GM12878 (cell line): Measurements from ENCODE around the gene PAX5. TPM values are rescaled to one million over a fixed set of nuclear protein-coding genes. Genes with fewer than 3 reads are reported as not detected.

Source experiments
- ATAC-seq: fragments of 200-7000 bp; cut with Tn5 transposase; 3 replicates; pipeline ENCODE4 v1.9.1; 2020; ENCODE audit warnings: mild to moderate bottlenecking, moderate library complexity
- BruUV-seq: library from RNA; stranded (reverse); fragments of 400-500 nt; replicated peaks from 2 replicates; lab custom pipeline; 2021; lab: Mats Ljungman, UMichigan
- CTCF ChIA-PET: fragments of 300-600 bp; sonication (Branson Sonifier 250); formaldehyde crosslinking; extraction: SDS; loops from one replicate; lab custom pipeline; 2021; ENCODE audit warnings: inconsistent platforms; lab: Yijun Ruan, JAX
- POLR2A ChIA-PET: fragments of 350-600 bp; formaldehyde crosslinking; extraction: SDS; loops from one replicate; lab custom pipeline; 2021; ENCODE audit warnings: inconsistent platforms; lab: Charles Lee
- RAD21 ChIA-PET: fragments of 300-600 bp; sonication (Branson Sonifier 250); formaldehyde crosslinking; loops from one replicate; lab custom pipeline; 2023; ENCODE audit warnings: antibody characterized with exemption; ENCODE audit not compliant: unreplicated experiment; lab: Charles Lee
- SMC1A ChIA-PET: fragments of 300-600 bp; sonication (Branson Sonifier 250); formaldehyde crosslinking; loops from one replicate; lab custom pipeline; 2023; ENCODE audit not compliant: unreplicated experiment, uncharacterized antibody; lab: Charles Lee
- DNase-seq: peaks from one replicate; pipeline ENCODE4 v3.0.0-alpha.2; 2011; ENCODE audit warnings: low read depth, low spot score
- FAIRE-seq: peaks from 3 replicates; lab custom pipeline; 2011; peaks lifted over from hg19 to GRCh38; lab: Jason Lieb, UNC
- H2AFZ ChIP-seq: 2 replicates; pipeline ENCODE4 v1.6.0; 2011; ENCODE audit warnings: low read depth, low read length, control low read depth; ENCODE audit not compliant: control insufficient read depth
- H3K27ac ChIP-seq: 2 replicates; pipeline ENCODE4 v1.5.1; 2011; ENCODE audit warnings: control low read depth; ENCODE audit not compliant: control insufficient read depth, insufficient read depth
- H3K27me3 ChIP-seq, 2 experiments: replicated peaks in 1 of 2; 2 replicates each; pipeline versions ENCODE4 v1.6.0 to v1.6.1; 2011; ENCODE audit warnings: low read length in 1 of 2; ENCODE audit not compliant: control insufficient read depth in 2 of 2, insufficient read depth in 2 of 2
- H3K36me3 ChIP-seq, 2 experiments: 2 replicates each; pipeline ENCODE4 v1.5.1; 2011; ENCODE audit warnings: low read length in 1 of 2; ENCODE audit not compliant: control insufficient read depth in 2 of 2, insufficient read depth in 2 of 2
- H3K4me1 ChIP-seq: 2 replicates; pipeline ENCODE4 v1.6.1; 2011; ENCODE audit warnings: mild to moderate bottlenecking, low read length, moderate library complexity, mixed read lengths; ENCODE audit not compliant: control insufficient read depth, insufficient read depth
- H3K4me2 ChIP-seq: 2 replicates; pipeline ENCODE4 v1.6.0; 2011; ENCODE audit warnings: control low read depth; ENCODE audit not compliant: control insufficient read depth, insufficient read depth
- H3K4me3 ChIP-seq: fragments of 200-600 bp; sonication (generic); 2 replicates; pipeline ENCODE4 v1.5.1; 2016
- H3K79me2 ChIP-seq: 2 replicates; pipeline ENCODE4 v1.6.0; 2011; ENCODE audit warnings: low read length; ENCODE audit not compliant: control insufficient read depth, insufficient read depth
- H3K9ac ChIP-seq: 2 replicates; pipeline ENCODE4 v1.8.0; 2011; ENCODE audit warnings: low read length, control low read depth, mixed read lengths; ENCODE audit not compliant: control insufficient read depth, insufficient read depth
- H3K9me3 ChIP-seq: replicated peaks from 3 replicates; pipeline ENCODE4 v1.5.1; 2011; ENCODE audit warnings: mild to moderate bottlenecking, low read length; ENCODE audit not compliant: control insufficient read depth, insufficient read depth
- H4K20me1 ChIP-seq: 2 replicates; pipeline ENCODE4 v1.6.0; 2011; ENCODE audit not compliant: control insufficient read depth, insufficient read depth
- BACH1 ChIP-seq: fragments of 450-650 bp; IDR thresholded peaks from 2 replicates; pipeline ENCODE4 v1.6.1; 2017; ENCODE audit warnings: mild to moderate bottlenecking, borderline replicate concordance
- CREB1 ChIP-seq: IDR thresholded peaks from 2 replicates; pipeline ENCODE4 v1.6.1; 2012; ENCODE audit warnings: low read depth, mild to moderate bottlenecking, inconsistent platforms
- EZH2 ChIP-seq: IDR thresholded peaks from 2 replicates; pipeline ENCODE4 v1.6.1; 2012; ENCODE audit warnings: low read depth, mild to moderate bottlenecking, control low read depth, inconsistent platforms, low read length, borderline replicate concordance; ENCODE audit not compliant: control insufficient read depth
- NR2F1 ChIP-seq: fragments of 450-650 bp; conservative IDR thresholded peaks from 2 replicates; pipeline ENCODE4 v1.6.1; 2017; ENCODE audit warnings: mild to moderate bottlenecking
- POLR2AphosphoS2 ChIP-seq: IDR thresholded peaks from 2 replicates; pipeline ENCODE4 v1.6.1; 2011; ENCODE audit warnings: low read depth, mild to moderate bottlenecking, low read length, improper control_type of control experiment, moderate library complexity
- WGBS: methylation state at CpG from one replicate; pipeline ENCODE4 v1.1.6; 2016; ENCODE audit warnings: low lambda C conversion rate; ENCODE audit not compliant: insufficient replicate concordance, insufficient coverage; ENCODE audit errors: missing lambda C conversion rate; 5-methylcytosine and 5-hydroxymethylcytosine counted together
- in situ Hi-C: fragments of 300-500 bp; cut with MboI; formaldehyde crosslinking; loops from 9 replicates; pipeline ENCODE4 v1.14.3; 2018; ENCODE audit warnings: mixed read lengths
- intact Hi-C: fragments of 100-400 bp; cut with micrococcal nuclease; formaldehyde crosslinking; loops from one replicate; pipeline ENCODE4 v1.14.2; 2022; ENCODE audit not compliant: unreplicated experiment
- polyA plus RNA-seq, 11 experiments: library from polyadenylated mRNA; depleted of rRNA in 4 of 11; unstranded in 6 of 11; stranded (reverse) in 5 of 11; fragments of >200 nt; fragmentation: Nextera tagmentation in 4 of 11; fragmentation: Illumina TruSeq in 1 of 11; extraction: Ambion mirVana in 4 of 11; extraction: Trizol in 1 of 11; gene quantifications; 1 replicate in 1 of 11; 2 replicates in 10 of 11; pipeline versions ENCODE4 v1.2.1 to v1.2.3, GENCODE V29; 2011 to 2016; ENCODE audit warnings: inconsistent platforms in 2 of 11, missing spikeins in 2 of 11, low read depth in 1 of 11
- total RNA-seq, 4 experiments: library from RNA; depleted of rRNA in 3 of 4; stranded (reverse); fragments of >200 nt in 3 of 4; fragmentation: Illumina TruSeq in 1 of 4; extraction: Trizol in 1 of 4; gene quantifications; 2 replicates each; pipeline versions ENCODE4 v1.2.1 to v1.2.3, GENCODE V29; 2013 to 2021
- TF ChIP-seq, protein P1 (sequence below): fragments of 450-650 bp; IDR thresholded peaks from 2 replicates; pipeline ENCODE4 v1.6.1; 2018; ENCODE audit warnings: borderline replicate concordance, mild to moderate bottlenecking; ENCODE audit not compliant: partially characterized antibody
- TF ChIP-seq, protein P2 (sequence below): IDR thresholded peaks from 2 replicates; pipeline ENCODE4 v1.6.1; 2012; ENCODE audit warnings: low read length, inconsistent platforms
- TF ChIP-seq, protein P3 (sequence below): IDR thresholded peaks from 2 replicates; pipeline ENCODE4 v1.6.1; 2011; ENCODE audit warnings: low read depth, mild to moderate bottlenecking, low read length, moderate library complexity, borderline replicate concordance; ENCODE audit errors: extremely low read depth

PAX5 gene
- total and polyA plus RNA-seq, 10 of the 15 experiments (the other 5 are each of a cell fraction or from before 2014, with no cell fraction given), result 2.2 to 123 (median 31.9) TPM

DNA sequence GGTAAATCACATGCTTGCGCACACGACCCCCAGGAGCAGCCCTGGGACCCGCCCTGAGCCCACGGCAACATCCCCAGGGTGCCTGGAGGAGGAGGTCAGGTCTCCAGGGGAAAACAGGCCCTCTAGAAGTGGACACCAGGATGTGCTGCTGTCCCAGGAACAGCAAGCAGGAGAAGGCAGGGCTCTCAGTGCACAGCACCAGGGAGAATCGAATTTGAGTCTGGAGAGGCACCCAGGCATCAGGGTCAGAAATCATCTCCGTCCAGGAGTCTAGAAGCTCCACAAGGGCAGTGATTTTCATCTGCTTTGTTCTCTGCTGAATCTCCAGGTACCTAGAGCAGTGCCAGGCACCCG, 93.6 kb downstream of the PAX5 start:
- peaks cover 6% of the 10 kb centered on the region for H3K79me2 ChIP-seq
- no peaks in the 10 kb centered on the region for H3K27me3 ChIP-seq
- no TSS peak for BruUV-seq
- ChIA-PET POLR2A (no interaction called here), RAD21 (no interaction called here), CTCF (interaction anchor here (2.0 kb wide), 1 partner anchor 67 kb away, joined by 4 read pairs; no protein-coding TSS in a partner anchor), SMC1A (interaction anchor here (1.8 kb wide), 1 partner anchor 15 kb away, joined by 4 read pairs; no protein-coding TSS in a partner anchor)
- WGBS, result 84% methylated on average over 7 of the region's 7 CpGs
- H3K4me2 ChIP-seq, result no peak overlapping the region
- peaks cover 32% of the 10 kb centered on the region for H3K4me1 ChIP-seq
- peaks cover 28 to 50% of the 10 kb centered on the region in 2 experiments for H3K36me3 ChIP-seq
- in situ Hi-C loops, result loop anchor here (25.0 kb wide), 1 partner anchor 1047 kb away; no protein-coding TSS in a partner anchor
- no peak overlapping the region for H3K4me3 ChIP-seq
- no peak overlapping the region for H3K9ac ChIP-seq
- no peaks in the 10 kb centered on the region for H3K9me3 ChIP-seq
- no peak for TF ChIP-seq BACH1
- no peak for TF ChIP-seq EZH2
- no peak for TF ChIP-seq POLR2AphosphoS2
- TF ChIP-seq, protein P1, sequence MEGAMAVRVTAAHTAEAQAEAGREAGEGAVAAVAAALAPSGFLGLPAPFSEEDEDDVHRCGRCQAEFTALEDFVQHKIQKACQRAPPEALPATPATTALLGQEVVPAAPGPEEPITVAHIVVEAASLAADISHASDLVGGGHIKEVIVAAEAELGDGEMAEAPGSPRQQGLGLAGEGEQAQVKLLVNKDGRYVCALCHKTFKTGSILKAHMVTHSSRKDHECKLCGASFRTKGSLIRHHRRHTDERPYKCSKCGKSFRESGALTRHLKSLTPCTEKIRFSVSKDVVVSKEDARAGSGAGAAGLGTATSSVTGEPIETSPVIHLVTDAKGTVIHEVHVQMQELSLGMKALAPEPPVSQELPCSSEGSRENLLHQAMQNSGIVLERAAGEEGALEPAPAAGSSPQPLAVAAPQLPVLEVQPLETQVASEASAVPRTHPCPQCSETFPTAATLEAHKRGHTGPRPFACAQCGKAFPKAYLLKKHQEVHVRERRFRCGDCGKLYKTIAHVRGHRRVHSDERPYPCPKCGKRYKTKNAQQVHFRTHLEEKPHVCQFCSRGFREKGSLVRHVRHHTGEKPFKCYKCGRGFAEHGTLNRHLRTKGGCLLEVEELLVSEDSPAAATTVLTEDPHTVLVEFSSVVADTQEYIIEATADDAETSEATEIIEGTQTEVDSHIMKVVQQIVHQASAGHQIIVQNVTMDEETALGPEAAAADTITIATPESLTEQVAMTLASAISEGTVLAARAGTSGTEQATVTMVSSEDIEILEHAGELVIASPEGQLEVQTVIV, result no peak
- TF ChIP-seq NR2F1, result no peak
- no peak for TF ChIP-seq CREB1
- TF ChIP-seq, protein P2, sequence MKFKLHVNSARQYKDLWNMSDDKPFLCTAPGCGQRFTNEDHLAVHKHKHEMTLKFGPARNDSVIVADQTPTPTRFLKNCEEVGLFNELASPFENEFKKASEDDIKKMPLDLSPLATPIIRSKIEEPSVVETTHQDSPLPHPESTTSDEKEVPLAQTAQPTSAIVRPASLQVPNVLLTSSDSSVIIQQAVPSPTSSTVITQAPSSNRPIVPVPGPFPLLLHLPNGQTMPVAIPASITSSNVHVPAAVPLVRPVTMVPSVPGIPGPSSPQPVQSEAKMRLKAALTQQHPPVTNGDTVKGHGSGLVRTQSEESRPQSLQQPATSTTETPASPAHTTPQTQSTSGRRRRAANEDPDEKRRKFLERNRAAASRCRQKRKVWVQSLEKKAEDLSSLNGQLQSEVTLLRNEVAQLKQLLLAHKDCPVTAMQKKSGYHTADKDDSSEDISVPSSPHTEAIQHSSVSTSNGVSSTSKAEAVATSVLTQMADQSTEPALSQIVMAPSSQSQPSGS, result no peak
- TF ChIP-seq, protein P3, sequence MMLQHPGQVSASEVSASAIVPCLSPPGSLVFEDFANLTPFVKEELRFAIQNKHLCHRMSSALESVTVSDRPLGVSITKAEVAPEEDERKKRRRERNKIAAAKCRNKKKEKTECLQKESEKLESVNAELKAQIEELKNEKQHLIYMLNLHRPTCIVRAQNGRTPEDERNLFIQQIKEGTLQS, result no peak
- no peak overlapping the region for H3K27ac ChIP-seq
- DNase-seq (no peak), FAIRE-seq (no peak), ATAC-seq (no peak)
- no peak overlapping the region for H2AFZ ChIP-seq
- H4K20me1 ChIP-seq, result no peaks in the 10 kb centered on the region; the same call in 1 of the 2 replicates
- intact Hi-C loops, result loop anchor here (10.0 kb wide), 1 partner anchor 64 kb away; no protein-coding TSS in a partner anchor
